ENCODE measurements around the gene JAK3.
"Not testable (repeated sequence)": the region's sequence is repeated elsewhere in the genome, so short reads cannot be mapped to it uniquely, and the experiment has no call there.

Gene JAK3

DNA sequence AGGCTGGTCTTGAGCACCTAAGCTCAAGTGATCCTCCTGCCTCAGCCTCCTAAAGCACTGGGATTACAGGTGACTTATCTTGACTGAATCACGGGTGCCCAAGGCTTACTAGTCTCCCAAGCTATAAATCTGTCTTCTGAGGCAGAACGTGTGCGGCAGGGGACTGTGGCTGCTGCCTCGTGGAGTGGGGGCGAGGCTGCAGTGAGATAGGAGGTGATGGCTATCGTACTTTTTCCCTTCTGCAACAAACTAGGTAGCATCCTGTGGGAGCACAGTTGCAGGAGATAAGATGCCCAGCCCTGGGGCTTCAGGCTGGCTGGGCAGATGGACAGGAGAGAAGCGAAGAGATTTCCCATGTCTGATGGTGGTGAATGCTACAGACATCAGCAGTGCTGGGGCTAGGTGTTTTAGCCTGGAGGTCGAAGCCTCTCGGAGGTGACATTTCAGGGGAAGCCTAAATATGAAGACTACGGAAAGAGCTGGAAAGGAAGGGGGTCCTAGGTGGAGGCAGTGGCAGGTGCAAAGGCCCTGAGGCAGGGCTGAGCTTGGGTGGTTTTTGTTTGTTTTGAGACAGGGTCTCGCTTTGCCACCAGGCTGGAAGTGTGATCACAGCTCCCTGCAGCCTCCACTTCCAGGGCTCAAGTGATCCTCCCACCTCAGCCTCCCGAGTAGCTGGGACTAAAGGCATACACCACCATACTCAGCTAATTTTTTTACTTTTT is 45.5 kb downstream of the JAK3 start:
- no peak for DNase-seq

GRCh38 chr19:17798599-17798998 is 49.2 kb downstream of the JAK3 start:
- not testable (repeated sequence) for DNase-seq

DNA sequence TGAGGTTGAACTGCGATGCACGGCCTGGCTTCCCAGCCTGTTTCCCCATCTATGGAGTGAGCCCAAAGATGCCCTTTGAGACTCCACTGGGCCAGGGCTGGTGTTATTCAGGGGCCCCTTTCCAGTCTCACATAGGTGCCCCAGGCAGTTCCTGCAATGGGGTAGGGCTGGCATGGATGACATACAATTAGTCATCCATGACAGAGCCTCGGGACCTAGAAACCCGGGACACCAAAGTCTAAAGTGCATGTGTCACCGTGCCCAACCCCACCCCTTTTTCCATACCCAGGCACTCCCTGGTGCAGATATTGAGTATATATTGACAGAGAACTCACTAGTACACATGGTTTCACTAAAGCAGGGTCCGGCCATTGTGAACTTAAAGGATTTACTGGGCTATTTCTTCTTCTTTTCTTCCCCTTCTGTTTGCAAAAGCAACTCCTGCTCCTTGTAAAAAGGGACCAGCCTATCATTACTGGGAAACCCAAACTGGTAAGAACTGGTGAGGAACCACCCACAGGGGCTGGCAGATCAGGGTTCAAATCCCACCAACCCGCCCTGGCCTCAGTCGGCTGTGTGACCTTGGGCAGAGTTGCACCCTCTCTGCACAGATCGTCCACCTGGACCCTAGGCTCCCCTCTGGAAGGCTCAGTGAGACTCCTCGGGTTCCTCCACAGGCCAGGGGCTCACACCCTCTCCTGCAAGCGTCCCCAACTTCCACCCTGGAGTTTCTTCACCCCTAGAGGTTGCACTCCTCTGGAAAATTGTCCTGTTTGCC is 50.2 kb downstream of the JAK3 start:
- no peak for DNase-seq

DNA sequence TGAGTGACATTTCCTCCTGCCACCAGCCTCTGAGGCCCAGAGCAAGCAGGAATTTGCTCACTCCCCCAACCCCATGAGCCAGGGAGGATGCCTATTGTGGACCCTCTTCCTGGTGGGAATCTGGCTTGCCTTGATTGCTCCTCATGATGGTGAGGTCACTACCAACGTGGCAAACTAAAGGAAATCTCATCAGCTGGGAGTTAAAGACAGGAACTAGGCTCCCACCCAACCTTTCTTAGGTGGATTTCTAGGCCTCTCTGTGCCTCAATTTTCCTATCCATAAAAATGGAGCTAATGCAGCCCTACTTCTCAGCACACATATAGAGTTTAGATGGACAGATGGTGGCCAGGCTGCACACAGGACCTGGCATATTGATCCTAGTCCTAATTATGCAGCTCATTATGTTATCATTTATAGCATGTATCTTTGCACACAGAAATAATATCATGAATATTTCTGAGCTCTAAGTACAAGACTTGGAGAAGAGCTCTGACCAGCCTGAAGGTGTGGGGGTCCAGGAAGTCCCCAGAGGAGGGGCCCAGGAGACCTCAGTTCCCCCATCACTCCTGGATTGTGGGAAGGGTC is 50.9 kb downstream of the JAK3 start:
- DNase-seq = no peak

- DNase-seq = no peak
These were observed 51.6 kb downstream of the JAK3 start for GRCh38 chr19:17796013-17796837.

GRCh38 chr19:17795495-17795856 is 52.3 kb downstream of the JAK3 start:
- no peak for DNase-seq

DNA sequence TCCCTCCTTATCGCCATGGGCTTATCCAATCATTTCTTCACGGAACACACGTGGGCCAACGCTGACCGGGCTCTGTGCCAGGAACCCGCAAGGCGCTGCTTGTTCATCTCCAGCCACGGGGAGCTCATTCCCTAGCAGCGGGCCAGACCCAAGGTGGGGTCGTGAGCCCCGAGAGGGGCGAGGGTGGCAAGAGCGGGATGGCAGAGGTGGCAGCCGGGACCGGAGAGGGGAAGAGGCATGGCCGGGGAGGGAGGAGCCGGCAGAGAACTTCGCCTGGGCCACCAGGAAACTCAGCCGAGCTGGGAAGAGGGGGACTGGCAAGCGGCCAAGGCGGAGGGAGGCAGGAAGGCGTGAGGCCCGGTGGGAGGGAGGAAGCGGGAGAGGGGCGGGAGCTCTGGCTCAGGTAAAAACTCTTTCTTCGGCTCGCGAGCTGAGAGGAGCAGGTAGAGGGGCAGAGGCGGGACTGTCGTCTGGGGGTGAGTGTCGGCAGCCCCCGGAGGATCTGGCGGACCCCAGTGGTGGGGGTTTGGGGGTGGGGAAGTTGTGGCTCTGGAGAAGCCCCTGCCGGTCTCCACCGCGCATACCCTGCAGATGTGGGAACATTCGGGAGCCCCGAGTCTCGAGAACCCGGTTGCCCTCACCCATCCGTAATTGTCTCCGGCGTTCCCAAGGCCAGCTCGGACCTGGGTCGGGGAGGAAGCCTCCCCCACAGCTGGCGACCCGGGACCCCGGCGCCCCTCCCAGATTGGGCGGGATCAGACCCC is 52.9 kb downstream of the JAK3 start, which contains the start of gene B3GNT3:
Gene B3GNT3 (plus strand): TSS at position 408 of the 764 bp plus-strand sequence. CDS start 12,670 bp downstream, outside the sequence.
- DNase-seq = peak; percentile 39

DNA sequence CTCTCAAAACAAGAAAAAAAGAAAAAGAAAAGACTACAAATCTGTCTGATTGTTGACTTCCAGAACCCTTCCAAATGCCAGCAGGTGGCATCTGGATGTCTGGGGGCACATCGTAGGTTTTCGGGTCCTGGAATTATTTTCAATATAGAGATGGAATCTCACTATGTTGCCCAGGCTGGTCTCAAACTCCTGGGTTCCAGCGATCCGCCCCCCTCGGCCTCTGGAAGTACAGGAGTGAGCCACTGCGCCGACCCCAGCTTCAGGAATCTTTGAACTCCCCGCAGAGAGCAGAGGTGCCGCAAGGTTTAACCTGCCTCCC is 53.4 kb downstream of the JAK3 start:
- no peak for DNase-seq

DNA sequence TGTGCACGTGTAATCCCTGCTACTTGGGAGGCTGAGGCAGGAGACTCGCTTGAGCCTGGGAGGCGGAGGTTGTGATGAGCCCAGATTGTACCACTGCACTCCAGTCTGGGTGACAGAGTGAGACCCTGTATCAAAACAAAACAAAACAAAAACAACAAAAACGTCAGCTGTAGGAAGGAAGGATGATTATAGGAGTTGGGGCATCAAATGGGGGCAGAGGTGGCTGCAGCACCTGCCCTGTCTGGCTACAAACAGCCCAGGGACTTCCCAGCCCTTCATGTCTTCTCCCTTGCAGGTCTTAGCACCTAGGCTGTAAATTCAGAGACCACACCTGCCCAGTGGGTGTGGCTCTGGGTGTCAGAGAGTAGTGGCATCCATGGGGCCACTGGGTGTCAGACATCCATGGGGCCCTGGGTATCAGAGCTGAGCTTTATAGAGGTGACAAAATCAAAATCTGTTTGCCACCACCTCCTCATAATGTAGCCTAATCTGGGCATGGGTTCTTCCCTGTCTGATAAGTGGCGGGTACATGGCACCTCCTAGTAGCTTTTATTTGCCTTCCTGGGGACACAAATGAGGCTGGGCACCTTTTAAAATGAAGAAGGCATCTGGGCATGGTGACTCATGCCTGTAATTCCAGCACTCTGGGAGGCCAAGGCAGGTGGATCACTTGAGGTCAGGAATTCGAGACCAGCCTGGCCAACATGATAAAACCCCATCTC is 57.6 kb downstream of the JAK3 start:
- DNase-seq = no peak

DNA sequence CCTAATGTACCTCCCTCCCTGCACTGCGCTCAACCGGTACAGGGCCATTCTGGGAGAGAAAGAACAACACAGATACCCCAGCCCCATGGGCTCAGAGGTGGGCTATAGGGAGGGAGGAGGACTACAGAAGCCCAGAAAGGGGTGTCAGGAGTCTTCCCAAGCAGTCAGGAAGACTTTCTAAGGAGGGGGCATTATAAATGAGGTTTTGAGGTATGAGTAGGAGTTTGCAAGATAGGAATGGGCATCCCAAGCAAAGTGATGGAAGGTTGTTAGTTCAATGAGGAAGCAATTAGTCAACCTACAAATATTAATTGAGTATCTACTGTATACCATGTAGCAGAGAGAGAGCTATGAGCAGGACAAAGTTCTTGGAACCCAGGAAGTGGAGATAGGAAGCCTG is 59.1 kb downstream of the JAK3 start:
- no peak for DNase-seq

GRCh38 chr19:17787274-17787913 is 60.4 kb downstream of the JAK3 start:
- DNase-seq = no peak

- peak; percentile 71 for DNase-seq
These were observed 63.4 kb downstream of the JAK3 start for GRCh38 chr19:17784201-17785008.

DNA sequence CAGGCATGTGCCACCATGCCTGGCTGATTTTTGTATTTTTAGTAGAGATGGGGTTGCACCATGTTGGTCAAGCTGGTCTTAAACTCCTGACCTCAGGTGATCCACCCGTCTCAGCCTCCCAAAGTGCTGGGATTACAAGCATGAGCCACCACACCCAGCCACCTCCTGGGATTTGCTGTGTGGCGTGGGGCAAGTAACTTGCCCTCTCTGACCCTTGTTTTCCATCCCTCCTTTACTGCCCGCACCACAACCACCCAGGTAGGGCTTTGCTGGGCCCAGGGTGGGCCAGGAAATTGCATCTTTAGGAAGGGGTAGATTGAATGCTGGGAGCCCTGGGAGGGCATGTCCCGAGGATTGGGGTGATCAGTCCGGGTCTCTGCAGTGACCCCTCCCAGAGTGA is 64.1 kb downstream of the JAK3 start:
- DNase-seq = not testable (repeated sequence)

DNA sequence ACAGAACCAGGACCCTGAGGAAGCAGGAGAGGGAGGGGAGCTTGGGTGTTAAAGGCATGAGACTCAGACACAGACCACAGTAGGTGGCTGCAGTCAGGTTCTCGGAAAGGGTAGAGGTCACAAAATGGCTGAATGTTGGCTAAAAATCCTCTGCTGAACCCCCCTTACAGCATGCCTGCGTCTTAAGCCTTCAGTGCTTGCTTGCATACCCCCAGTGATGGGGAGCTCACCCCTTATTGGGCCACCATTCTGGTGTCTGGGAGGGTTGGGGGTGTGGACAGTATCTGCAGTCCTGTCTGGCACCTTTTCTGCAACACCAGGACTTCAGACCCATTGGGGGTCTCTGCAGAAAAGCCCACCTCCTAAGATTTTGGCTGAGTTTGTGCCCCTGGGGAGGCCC is 67.0 kb downstream of the JAK3 start:
- no peak for DNase-seq

DNA sequence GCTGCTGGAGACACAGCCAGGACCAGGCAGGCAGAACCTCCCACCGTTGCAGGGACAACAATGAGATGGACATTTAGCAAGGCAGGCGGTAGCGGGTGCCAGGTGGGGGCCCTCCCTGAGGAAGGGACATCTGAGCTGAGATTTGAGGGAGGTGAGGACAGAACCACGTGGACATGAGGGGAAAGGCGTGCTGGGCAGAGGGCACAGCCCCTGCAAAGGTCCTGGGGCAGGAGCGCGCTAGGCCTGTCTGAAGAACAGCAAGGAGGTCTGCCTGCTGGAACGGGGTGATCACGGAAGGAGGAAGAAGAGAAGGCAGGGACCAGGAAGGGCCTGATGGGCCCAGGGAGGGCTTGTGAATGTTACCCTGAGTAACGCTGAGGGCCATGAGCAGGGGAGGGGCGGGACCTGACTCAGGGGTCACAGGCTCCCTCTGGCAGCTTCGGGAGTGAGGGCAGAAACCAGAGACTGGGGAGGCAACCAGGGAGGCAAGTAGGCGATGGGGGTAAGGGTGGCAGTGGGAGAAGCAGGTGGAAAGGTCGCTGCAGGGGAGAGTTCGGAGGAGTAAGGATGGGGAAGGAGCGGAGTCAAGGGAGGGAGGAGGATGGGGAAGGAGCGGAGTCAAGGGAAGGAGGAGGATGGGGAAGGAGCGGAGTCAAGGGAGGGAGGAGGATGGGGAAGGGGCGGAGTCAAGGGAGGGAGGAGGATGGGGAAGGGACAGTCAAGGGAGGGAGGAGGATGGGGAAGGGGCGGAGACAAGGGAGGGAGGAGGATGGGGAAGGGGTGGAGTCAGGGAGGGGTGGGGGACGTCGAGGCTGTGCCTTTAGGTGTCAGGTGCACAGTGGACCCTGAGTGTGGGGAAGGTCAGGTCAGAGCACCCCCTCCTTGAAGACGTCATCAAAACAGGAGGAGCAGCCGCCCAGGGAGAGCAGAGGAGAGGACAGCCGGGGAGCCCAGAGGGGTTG is 68.5 kb downstream of the JAK3 start:
- DNase-seq = no peak

GRCh38 chr19:17778251-17778967 is 69.4 kb downstream of the JAK3 start:
- no peak for DNase-seq

DNA sequence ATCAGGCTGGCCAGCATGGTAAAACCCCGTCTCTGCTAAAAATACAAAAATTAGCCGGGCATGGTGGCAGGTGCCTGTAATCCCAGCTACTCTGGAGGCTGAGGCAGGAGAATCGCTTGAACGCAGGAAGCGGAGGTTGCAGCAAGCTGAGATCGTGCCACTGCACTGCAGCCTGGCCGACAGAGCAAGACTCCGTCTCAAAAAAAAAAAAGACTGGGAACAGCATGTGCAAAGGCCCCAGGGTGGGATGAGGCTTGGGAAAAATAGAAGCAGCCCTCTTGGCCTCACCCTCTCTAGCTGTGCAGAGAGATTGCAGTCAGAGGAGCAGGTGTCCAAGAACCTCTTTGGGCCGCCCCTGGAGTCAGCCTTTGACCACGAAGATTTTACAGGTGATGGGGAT is 69.9 kb downstream of the JAK3 start:
- not testable (repeated sequence) for DNase-seq

Measured in T-helper 9 cell (primary cell).